GM08714 (cell line): ENCODE measurements around the gene PIGZ.

Source experiments
- H3K4me3 ChIP-seq: fragments of 200-500 bp; sonication (Bioruptor generic); 2 replicates; pipeline ENCODE4 v1.5.1; 2014; ENCODE audit warnings: mild to moderate bottlenecking, low read length, inconsistent platforms
- ZNF274 ChIP-seq: IDR thresholded peaks from 2 replicates; pipeline ENCODE4 v1.6.1; 2012; ENCODE audit warnings: mild to moderate bottlenecking, low read depth, low read length

The PIGZ gene

GRCh38 chr3:196902296-196902695 is 66.3 kb downstream of the PIGZ start:
- TF ChIP-seq ZNF274: no peak
- H3K4me3 ChIP-seq: no peak overlapping the region

DNA sequence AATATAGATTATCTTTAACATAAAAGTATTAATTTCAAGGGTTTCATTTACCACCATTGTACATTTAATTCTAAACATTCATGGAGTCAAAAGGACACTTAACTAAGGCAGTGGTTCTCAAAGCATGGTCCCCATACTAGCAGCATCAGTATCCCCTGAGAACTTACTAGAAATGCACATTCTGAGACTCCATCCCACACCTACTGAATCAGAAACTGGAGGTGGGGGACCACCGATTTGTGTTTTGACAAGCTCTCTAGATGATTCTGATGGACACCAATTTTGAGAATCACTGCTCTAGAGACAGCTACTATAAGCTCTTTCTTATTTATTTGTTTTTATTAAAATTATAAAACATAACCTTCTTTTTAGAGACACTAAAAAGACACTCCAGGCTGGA is 66.9 kb downstream of the PIGZ start:
- TF ChIP-seq ZNF274: no peak
- no peak overlapping the region for H3K4me3 ChIP-seq
